Kidney (tissue), 14 donors: ENCODE data around the gene NELFB. TPM values are rescaled to one million over a fixed set of nuclear protein-coding genes. Genes with fewer than 3 reads are reported as not detected.

ENCODE experiments used
- DNase-seq, 5 donors: peaks; one replicate each; pipeline ENCODE4 v3.0.0-alpha.2; 2013 to 2020
- FAIRE-seq: peaks from 2 replicates; lab custom pipeline; 2012; peaks lifted over from hg19 to GRCh38; lab: Jason Lieb, UNC
- H3K27ac ChIP-seq, 2 donors: one replicate each; pipeline ENCODE4 v1.7.0; 2013; ENCODE audit warnings: low read depth in 2 of 2, low read length in 2 of 2, inconsistent platforms in 1 of 2
- H3K27me3 ChIP-seq: one replicate; pipeline ENCODE4 v1.7.1; 2013; ENCODE audit warnings: low read length, inconsistent platforms; ENCODE audit not compliant: control insufficient read depth, insufficient read depth
- H3K36me3 ChIP-seq, 3 donors: one replicate each; pipeline versions ENCODE4 v1.7.0 to v1.7.1; 2013; ENCODE audit warnings: low read length in 3 of 3, control low read depth in 1 of 3, inconsistent platforms in 1 of 3; ENCODE audit not compliant: insufficient read depth in 3 of 3, control insufficient read depth in 2 of 3
- H3K4me1 ChIP-seq, 3 donors: one replicate each; pipeline versions ENCODE4 v1.7.0 to v1.7.1; 2013; ENCODE audit warnings: low read length in 3 of 3, inconsistent platforms in 1 of 3, low read depth in 1 of 3; ENCODE audit not compliant: control insufficient read depth in 2 of 3, insufficient read depth in 2 of 3
- H3K4me3 ChIP-seq, 3 donors: one replicate each; pipeline versions ENCODE4 v1.7.0 to v1.8.1; 2013; ENCODE audit warnings: low read length in 3 of 3, control low read depth in 1 of 3, inconsistent platforms in 1 of 3
- H3K9ac ChIP-seq, 3 donors: one replicate each; pipeline versions ENCODE4 v1.7.0 to v1.7.1; 2013; ENCODE audit warnings: low read length in 3 of 3, control low read depth in 1 of 3, inconsistent platforms in 1 of 3
- H3K9me3 ChIP-seq, 3 donors: one replicate each; pipeline versions ENCODE4 v1.7.0 to v1.7.1; 2013; ENCODE audit warnings: low read length in 3 of 3, control low read depth in 1 of 3, inconsistent platforms in 1 of 3; ENCODE audit not compliant: control insufficient read depth in 2 of 3, insufficient read depth in 1 of 3
- intact Hi-C: fragments of 100-400 bp; cut with DNase I; formaldehyde crosslinking; loops from one replicate; pipeline ENCODE4 v1.11.1; 2022
- polyA plus RNA-seq: library from polyadenylated mRNA; stranded (reverse); fragments of 350-450 nt; fragmentation: Illumina TruSeq; extraction: RNeasy Lipid Tissue Mini Kit (QIAGEN cat#74804); gene quantifications from one replicate; pipeline ENCODE4 v1.2.3, GENCODE V29; 2014; ENCODE audit warnings: low read depth, low replicate concordance; ENCODE audit not compliant: insufficient read depth
- total RNA-seq: library from RNA; stranded (reverse); fragmentation: NEBNext Ultra II Directional; extraction: Animal tissue kit (Norgen Biotek cat#: 25700); gene quantifications from one replicate; pipeline ENCODE4 v1.2.1, GENCODE V29; 2021
- TF ChIP-seq, protein P1 (sequence below): IDR thresholded peaks from 3 replicates; pipeline ENCODE4 v1.5.1; 2012; ENCODE audit warnings: mild to moderate bottlenecking, moderate library complexity, borderline replicate concordance; ENCODE audit not compliant: insufficient read depth; ENCODE audit errors: extremely low read depth
- donor health status: control.
- donor health status: control.
- donor health status: control.
- donor health status: control.
- donor health status: control.
- donor health status: DM: yes; HTN: yes; CAD: no.
- donor health status: Normal renal cell carcinoma (clear cell type).

NELFB gene
- total and polyA plus RNA-seq, 2 donors from 2014 or later, result 43.8 to 57.3 TPM

DNA sequence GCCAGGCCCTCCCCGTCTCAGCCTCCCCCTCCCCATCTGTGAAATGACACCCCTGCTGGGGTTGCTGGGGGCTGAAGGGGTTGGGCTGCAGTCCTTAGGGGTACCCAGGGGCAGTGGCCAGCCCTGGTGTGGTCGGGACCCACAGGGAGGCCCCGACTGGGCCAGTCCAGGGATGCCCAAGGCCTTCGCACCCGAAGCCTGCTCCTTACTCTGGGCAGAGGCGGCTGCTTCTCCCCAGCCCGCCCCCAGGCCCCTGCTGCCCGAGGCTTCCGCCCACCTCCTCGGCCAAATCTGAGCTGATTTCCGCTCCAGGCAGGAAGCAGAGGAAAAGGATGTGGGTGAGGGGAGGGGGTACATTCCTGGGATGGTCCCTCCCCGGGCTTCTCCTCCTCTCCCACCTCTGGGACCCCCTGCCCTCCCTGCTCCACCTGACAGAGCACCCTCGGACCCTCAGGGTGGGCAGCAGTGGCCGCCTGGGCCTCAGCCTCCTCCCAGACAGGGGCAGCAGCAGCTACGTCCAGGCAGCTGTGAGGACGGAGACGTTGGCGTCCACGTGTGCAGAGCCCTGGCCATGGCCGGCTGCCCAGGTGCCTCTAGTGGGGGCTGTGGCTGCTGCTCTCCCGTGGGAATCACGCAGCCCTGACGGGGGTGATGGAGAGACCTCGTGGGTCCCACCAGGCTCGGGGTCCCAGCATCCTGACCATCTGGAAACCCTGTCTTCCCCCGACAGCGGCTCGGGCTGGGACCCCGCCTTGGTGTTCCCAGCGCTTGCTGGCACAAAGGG is 51.1 kb downstream of the NELFB start:
- TF ChIP-seq, protein P1, sequence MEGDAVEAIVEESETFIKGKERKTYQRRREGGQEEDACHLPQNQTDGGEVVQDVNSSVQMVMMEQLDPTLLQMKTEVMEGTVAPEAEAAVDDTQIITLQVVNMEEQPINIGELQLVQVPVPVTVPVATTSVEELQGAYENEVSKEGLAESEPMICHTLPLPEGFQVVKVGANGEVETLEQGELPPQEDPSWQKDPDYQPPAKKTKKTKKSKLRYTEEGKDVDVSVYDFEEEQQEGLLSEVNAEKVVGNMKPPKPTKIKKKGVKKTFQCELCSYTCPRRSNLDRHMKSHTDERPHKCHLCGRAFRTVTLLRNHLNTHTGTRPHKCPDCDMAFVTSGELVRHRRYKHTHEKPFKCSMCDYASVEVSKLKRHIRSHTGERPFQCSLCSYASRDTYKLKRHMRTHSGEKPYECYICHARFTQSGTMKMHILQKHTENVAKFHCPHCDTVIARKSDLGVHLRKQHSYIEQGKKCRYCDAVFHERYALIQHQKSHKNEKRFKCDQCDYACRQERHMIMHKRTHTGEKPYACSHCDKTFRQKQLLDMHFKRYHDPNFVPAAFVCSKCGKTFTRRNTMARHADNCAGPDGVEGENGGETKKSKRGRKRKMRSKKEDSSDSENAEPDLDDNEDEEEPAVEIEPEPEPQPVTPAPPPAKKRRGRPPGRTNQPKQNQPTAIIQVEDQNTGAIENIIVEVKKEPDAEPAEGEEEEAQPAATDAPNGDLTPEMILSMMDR, result no peak
- Histone ChIP-seq H3K4me3 (no peak overlapping the region), H3K27me3 (no peaks in the 10 kb centered on the region), H3K36me3 (no peaks in the 10 kb centered on the region), H3K4me1 (peaks cover 0 to 21% (median 11%) of the 10 kb centered on the region in 3 donors), H3K9me3 (no peaks in the 10 kb centered on the region), H3K27ac (peak overlapping the region; percentile 78 to 85), H3K9ac (peak overlapping the region in 1 of 3 donors; percentile 41)
- FAIRE-seq (no peak), DNase-seq (peak in 3 of 5 donors; percentile 64 to 81 (median 78))
- intact Hi-C loops, result no loop called here

DNA sequence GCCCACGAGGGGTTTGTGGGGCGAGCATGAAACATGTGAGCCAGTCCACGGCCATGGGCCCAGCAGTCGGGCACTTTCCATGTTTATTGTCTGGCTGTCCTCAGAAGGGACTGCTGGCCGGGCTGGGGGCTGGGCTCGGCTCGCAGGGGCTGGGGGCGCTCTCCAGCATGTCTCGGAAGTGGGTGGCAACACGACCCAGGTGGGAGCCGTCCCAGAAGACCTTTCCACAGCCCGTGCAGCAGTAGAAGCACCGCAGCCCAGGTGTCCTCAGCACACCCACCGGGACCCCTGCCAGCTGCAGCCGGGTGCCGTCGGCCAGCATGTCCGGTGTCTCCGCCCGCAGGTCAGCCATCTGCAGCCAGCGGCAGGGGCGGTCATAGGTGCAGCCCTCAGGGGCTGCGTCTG is 51.7 kb downstream of the NELFB start:
- Histone ChIP-seq H3K27ac (peak overlapping the region in 1 of 2 donors; percentile 78), H3K36me3 (no peaks in the 10 kb centered on the region), H3K9me3 (no peaks in the 10 kb centered on the region), H3K27me3 (no peaks in the 10 kb centered on the region), H3K4me1 (peaks cover 0 to 18% (median 11%) of the 10 kb centered on the region in 3 donors), H3K9ac (no peak overlapping the region), H3K4me3 (no peak overlapping the region)
- intact Hi-C loops, result no loop called here
- FAIRE-seq, result no peak
- DNase-seq, result peak in 2 of 5 donors; percentile 71 to 81
- TF ChIP-seq, protein P1, result no peak

GRCh38 chr9:137307255-137308056 is 52.3 kb downstream of the NELFB start:
- no peaks in the 10 kb centered on the region for H3K9me3 ChIP-seq
- intact Hi-C loops, result no loop called here
- H3K9ac ChIP-seq, result no peak overlapping the region
- TF ChIP-seq, protein P1, result no peak
- H3K36me3 ChIP-seq, result no peaks in the 10 kb centered on the region
- no peak overlapping the region for H3K27ac ChIP-seq
- DNase-seq, result peak in 2 of 5 donors; percentile 50 to 80
- no peaks in the 10 kb centered on the region for H3K27me3 ChIP-seq
- H3K4me1 ChIP-seq, result peaks cover 0 to 18% (median 11%) of the 10 kb centered on the region in 3 donors
- FAIRE-seq, result no peak
- no peak overlapping the region for H3K4me3 ChIP-seq
